ENCODE measurements around the gene TXNDC17.

DNA sequence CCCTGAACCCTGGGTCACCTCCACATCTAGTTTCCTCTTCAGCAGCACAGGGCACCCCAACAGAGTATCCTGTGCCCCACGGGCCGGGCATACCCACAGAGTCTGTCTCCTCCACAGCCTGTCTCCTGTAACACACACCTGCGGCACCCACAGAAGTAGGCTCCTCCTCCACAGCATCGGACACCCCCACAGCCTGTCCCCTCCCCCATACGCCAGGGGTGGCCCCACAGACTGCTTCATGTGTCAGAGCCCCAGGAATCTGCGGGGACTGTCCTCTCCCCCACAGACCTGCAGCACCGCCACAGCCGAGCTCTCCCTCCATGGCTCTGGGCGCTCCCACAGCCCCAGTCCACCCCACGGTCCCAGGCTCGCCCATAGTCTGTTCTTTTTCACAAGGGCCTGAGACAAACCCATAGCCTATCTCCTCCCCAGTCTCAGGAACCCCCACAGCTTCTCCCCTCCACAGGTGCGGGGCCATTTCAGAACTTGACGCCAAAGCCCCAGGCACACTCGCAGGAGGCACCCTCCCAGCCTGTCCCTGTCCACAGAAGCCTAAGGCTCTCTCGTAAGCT is 1.8 kb upstream of the TXNDC17 start:
- TF ChIP-seq TAF1 (IDR thresholded peaks at IDR 0.05; ENCODE audit: low read depth, low read length) (no peak), POLR2A (IDR thresholded peaks at IDR 0.05; ENCODE audit: low read depth, low read length) (no peak)
